ENCODE results near the gene CLTC.

Gene CLTC

DNA sequence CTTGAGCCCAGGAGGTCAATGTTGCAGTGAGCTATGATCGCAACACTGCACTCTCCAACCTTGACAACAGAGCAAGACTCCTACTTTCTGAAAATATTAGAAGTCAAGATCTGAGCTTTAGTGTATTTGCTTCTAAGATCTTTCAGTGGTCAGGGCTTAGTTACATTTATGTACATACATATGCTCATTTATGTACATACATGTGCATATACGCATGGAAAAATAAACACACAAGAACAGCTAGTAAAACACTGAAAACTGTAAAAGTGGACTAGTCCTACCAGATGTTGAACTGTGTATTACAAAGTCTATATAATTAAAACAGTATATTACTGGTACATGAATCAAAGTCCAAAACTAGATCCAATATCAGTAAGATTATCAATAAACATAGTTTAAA lies 59.2 kb downstream of the CLTC start:
- in situ Hi-C loops (cut with MboI; ENCODE audit: low sequenced_read_pairs), result no loop called here

DNA sequence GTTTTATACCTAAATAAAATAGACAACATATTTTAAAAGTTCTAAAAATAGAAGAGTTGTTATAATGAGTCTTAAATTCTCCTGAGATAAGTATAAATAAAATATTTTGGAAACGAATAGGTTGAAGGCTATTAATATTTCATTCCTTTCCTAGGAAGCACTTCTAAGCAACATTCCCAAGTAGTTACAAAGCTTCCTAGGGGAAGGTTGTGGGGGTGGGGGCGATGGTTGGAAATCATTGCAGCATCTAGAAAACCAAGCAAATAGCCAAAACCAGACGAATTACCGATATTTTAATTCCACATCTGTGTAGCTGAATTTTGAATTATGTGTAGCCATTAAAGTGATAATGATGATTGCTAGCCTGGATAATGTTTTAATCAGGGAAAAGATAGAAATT lies 60.6 kb downstream of the CLTC start:
- in situ Hi-C loops (cut with MboI; ENCODE audit: low sequenced_read_pairs), result no loop called here

DNA sequence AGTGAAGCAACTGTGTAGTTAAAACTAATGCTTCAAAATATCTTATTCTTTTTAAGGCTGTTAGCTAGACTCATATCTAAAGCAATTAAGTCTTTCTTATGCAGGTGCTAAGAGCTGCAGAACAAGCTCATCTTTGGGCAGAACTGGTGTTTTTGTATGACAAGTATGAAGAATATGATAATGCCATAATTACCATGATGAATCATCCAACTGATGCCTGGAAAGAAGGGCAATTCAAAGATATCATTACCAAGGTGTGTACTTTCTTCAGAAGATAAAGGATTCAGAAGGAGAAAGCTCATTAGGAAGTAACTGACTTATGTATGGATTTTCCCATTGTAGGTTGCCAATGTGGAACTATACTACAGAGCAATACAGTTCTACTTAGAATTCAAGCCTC lies 63.6 kb downstream of the CLTC start:
- in situ Hi-C loops (cut with MboI; ENCODE audit: low sequenced_read_pairs), result no loop called here

DNA sequence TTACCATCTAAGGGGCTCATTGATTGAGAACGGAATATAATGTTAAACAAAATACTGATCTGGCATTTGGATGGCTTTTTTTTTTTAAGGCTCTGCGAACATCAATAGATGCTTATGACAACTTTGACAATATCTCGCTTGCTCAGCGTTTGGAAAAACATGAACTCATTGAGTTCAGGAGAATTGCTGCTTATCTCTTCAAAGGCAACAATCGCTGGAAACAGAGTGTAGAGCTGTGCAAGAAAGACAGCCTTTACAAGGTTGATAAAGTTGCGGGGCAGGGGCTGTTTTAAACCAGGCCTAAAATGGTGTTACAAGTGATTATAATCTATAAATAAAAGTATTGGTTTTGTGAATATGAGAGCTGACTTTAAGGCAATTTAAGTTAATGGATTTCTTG lies 65.3 kb downstream of the CLTC start:
- in situ Hi-C loops (cut with MboI; ENCODE audit: low sequenced_read_pairs), result no loop called here

DNA sequence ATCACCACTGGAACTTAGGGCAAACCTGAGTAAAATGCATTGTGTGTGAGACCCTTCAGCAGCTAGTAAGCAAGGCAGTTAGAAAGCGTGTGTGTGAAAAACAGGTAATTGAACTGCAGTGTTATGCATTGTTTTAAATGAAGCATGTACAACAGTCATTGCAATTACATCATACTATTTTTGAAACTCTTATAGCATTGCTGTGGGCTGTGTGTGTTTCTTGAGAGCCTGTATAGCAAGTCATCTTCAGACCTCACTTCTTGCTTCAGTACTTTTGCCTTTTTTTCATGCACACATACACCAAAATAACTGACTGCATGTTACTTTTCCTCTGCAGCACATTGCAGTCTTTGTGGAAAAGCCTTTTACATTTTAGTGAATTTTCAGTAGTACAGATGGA lies 68.3 kb downstream of the CLTC start:
- in situ Hi-C loops (cut with MboI; ENCODE audit: low sequenced_read_pairs), result no loop called here

DNA sequence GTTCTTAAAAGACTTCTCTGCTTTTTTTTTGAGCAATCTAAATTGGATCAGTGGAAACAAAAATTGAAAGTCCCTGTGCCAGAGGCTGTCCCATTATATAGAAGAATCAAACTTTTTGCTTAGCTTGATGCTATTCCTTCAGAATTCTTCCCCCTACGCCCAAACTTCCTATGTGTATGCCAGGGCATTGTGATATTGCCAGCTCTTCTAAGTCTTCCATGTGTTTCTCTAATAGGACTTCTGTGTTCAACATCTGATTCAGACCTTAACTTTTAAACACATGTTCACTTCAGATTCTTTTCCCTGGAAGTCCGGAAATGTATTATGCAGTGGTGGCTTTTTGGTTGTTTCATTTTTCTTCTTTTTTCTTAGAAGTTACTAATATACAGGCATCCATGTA lies 68.8 kb downstream of the CLTC start:
- in situ Hi-C loops (cut with MboI; ENCODE audit: low sequenced_read_pairs), result no loop called here

DNA sequence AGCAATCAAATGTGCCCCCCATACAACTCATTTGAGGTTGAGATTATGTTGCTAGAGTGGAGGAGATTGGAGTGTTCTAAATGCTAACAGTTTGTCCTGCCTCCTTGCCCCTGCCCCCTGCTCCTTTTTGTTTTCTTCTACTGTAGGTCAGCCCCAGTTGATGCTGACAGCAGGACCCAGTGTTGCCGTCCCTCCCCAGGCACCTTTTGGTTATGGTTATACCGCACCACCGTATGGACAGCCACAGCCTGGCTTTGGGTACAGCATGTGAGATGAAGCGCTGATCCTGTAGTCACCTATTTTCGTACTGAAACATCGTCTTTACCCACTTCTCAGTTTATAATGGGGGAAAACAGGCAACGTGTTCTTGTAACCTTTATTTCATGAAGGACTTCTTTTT lies 73.9 kb downstream of the CLTC start:
- in situ Hi-C loops (cut with MboI; ENCODE audit: low sequenced_read_pairs), result no loop called here

DNA sequence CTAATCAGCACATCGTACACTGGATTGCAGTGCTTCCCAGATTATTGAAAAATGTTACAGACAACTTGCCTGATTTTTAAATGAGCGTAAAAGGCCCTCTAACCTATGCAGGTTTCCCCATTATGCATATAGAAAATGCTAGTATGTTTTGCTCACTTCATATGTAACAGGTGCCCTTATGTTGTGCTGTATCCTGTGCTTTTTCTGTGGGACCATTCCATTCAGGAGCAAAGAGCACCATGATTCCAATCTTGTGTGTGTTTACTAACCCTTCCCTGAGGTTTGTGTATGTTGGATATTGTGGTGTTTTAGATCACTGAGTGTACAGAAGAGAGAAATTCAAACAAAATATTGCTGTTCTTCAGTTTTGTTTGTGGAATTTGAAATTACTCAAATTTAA lies 74.6 kb downstream of the CLTC start:
- in situ Hi-C loops (cut with MboI; ENCODE audit: low sequenced_read_pairs), result no loop called here

DNA sequence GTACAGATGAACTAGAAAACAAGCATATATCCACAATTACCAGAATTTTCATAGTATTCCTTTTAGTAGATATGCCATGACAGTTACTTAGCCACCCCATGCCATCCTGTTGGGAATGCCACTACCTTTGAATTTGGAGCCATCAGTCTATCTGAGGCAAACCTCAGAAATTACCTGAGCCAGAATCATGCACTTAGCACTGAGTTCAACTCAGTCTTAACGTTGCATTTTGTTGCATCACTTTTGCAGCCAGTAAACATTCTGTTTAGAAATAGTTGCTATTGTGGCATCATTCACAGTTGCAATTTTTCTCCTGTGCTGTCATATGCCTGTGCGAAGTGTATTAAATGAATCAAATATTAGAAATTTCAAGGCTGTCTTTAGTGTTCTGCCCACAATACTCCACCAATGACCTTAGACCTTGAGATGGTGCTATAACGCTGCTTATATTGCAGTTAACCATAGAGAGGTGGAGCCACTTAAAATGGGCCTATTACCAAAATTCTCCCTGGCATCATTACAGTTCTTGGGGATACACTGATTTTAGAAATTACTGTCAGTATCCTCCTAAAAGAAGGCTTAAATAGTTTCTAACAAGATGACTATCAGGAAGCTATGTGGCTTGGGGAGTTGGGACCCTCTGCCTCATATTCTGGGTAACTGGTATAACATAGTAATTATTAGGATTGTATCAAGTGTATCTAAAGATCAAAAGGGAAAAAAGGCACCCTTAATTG lies 76.4 kb downstream of the CLTC start:
- in situ Hi-C loops (cut with MboI; ENCODE audit: low sequenced_read_pairs), result no loop called here

DNA sequence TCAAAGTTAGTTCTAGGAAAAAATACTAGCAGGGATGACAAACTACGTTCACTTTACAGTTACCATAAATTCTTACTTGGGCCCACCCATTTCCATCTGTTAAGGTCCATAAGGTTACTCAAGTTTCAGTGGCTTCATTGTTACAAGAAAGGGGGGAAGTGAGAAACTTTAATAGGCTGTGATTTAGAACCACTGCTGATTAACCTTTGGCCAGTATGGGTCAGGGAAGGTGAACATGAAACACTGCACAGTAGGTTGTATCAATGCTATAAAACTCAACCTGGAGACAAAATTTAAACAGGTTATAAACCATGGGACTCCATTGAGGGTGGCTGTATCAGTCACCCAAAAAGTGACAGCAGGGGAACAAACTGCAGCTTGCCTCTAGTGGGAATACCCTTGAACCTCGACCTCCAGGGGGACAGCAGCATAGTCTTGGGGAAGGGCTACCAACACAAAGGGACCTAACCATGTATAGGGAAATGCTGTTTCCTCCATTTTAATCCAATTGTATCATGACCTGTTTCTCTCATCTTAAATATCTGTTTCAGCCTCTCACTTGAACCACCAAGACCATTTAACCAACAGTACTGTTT lies 77.1 kb downstream of the CLTC start:
- in situ Hi-C loops (cut with MboI; ENCODE audit: low sequenced_read_pairs), result no loop called here

DNA sequence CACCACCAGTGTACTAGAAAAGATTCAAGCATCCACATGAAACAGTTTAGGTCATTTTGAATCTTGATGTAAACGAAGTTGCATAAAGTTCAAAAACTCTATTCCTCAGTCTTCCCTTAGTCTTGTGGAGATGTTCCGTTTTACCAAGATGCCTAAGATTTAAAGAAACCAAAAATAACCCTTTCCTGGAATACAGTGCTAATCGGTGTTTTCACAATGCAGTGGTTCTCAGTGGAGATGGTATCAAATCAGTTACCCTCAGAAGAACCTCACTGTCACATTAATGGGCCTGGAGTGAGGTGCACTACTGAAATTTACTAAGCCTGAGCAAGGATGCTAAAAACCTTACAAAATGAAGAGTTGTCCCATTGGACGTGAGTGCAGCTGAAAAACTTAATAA lies 78.4 kb downstream of the CLTC start:
- in situ Hi-C loops (cut with MboI; ENCODE audit: low sequenced_read_pairs), result no loop called here

DNA sequence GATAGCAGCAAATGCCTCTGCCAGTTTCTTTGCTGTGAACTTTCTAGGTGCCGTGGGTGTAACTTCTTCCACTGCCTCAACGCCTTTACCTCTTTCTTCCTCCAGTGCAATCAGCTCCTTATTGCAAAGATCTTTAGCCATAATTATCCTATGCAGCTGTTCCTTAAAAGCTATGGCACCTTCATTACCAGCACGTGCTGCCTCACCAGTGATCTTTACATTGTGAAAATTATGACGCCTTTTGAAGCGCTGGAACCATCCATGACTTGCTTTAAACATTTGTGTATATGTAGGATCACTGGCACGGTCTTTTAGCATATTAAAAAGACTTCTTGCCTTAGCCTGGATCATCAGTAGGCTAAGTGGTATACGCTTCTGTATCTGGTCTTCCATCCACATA lies 79.5 kb downstream of the CLTC start:
- in situ Hi-C loops (cut with MboI; ENCODE audit: low sequenced_read_pairs), result no loop called here

DNA sequence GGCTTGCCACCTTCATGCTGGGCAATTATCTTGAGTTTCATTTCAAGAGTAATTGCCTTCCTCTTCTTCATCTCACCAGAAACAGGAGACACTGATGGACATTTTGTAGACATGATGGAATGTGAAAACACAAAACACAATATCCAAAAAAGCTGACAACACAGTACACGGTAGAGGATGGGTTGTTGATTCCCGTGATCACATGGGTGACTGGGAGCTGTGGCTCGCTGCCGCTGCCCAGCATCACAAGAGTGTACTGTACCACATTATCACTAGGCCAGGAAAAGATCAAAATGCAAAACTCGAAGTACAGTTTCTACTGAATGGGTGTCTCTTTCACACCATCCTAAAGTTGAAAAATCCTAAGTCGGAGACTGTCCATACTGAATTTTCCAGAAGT lies 80.1 kb downstream of the CLTC start:
- in situ Hi-C loops (cut with MboI; ENCODE audit: low sequenced_read_pairs), result no loop called here

DNA sequence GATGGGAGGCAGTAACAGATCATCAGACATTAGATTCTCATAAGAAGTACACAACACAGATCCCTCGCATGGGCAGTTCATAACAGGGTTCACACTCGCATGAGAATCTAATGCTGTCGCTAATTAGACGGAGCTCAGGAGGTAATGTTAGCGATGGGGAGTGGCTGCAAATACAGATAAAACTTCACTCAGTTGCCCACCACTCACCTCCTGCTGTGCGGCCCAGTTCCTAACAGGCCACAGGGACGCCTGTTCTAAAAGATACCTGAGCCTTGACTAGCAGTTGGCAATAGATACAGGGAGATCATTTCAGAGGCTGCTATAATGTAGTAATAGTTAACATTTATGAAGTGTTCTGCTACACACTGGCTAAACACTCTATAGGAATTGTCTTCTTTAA lies 82.6 kb downstream of the CLTC start:
- in situ Hi-C loops (cut with MboI; ENCODE audit: low sequenced_read_pairs), result no loop called here

DNA sequence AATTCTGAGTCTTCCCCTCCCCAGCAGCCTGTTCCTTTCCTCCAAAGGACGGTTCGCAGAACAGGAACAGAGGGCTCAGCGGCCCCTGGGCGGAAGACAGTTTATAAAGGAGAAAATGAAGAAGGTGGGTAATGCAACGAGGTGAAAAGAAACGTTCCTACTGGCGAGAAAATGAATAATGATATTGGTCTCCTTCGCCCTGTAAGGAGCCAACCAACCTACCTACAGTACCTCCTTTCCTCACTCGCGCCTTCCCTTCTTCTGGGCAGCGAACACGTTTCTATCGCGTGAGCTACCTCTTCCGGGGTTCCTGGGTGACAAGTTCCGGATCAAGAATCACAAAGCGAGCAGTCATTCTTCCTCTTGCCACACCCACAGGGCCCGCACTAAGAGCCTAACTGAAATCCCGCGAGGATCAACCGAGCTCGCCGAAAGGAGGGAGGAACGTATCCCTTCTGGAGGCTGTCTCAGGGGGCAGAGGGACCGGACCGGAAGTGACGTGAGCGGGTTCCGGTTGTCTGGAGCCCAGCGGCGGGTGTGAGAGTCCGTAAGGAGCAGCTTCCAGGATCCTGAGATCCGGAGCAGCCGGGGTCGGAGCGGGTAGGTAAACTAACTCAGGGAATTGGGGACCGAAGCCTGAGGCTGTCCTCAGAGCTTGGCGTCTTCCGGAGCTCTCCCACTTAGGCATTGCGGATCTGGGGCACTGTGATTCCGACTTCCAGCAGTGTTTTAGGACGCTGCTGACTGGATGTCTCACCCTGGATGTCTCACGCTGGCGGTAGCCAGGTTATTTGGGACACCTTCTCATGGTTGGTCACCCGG lies 87.7 kb downstream of the CLTC start, which contains the start of the genes PTRH2 and VMP1:
Gene PTRH2 (minus strand): TSS at position 282 of the 822 bp plus-strand sequence. CDS start 9,452 bp downstream, outside the sequence.
Gene VMP1 (plus strand): TSS at position 506 of the 822 bp plus-strand sequence. CDS start 23,793 bp downstream, outside the sequence.
- in situ Hi-C loops (cut with MboI; ENCODE audit: low sequenced_read_pairs), result no loop called here

DNA sequence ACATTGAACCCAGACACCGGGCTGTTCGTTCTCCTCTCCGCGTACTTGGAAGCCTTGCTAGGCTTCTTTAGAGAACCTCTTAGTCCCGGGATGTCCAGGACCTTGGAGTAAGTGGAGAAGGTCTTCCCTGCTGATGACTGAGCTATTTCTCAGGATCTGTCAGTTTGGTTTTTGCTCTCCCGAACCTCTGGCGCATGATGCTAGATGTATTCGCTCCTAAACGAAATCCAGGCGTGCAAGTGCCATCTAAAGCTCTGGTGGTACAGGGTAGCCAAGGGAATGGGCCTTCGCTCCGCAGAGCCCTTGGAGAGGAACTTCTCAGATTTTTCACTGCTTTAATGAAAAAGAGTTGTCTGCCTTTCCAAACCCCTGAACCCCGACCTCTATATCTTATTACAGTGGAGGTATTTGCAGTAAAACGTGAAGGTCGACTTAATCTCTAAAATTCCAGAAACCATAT lies 88.3 kb downstream of the CLTC start:
- in situ Hi-C loops (cut with MboI; ENCODE audit: low sequenced_read_pairs), result no loop called here

DNA sequence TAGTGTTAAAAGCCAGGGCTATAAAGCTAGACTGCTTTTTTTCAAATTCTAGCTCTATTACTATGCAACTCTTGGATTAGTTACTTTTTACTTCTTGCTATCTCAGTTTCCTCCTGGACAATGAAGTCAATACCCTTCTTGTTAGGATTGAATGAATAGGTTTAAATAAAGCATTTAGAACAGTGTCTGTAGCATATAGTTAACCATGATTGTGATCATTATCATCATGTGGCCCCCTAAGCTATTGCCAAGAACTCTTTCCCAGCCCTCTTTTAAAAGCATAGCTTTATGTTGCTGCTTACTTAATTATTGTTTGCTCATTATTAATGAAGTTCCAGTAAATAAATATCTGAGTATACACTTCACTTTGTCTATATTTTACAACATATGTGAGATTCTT lies 92.2 kb downstream of the CLTC start:
- in situ Hi-C loops (cut with MboI; ENCODE audit: low sequenced_read_pairs), result no loop called here

DNA sequence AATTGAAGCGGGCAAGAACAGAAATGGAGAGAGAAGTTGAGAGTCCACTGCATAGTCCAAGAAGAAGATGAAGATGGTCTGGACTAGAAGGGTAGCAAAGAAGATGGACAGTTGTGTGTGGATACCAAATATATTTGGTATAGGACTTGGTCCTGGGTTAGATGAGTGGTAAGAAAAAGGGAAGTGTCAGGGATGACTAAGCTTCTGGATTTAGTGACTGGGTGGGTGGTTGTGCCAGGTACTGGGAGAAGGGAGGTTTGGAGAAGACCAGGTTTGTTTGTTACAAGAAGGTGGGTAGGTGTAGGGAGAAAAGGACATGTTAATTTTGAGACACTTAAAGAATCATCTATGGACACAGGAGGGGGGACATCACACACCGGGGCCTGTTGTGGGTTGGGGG lies 93.2 kb downstream of the CLTC start:
- in situ Hi-C loops (cut with MboI; ENCODE audit: low sequenced_read_pairs), result no loop called here

DNA sequence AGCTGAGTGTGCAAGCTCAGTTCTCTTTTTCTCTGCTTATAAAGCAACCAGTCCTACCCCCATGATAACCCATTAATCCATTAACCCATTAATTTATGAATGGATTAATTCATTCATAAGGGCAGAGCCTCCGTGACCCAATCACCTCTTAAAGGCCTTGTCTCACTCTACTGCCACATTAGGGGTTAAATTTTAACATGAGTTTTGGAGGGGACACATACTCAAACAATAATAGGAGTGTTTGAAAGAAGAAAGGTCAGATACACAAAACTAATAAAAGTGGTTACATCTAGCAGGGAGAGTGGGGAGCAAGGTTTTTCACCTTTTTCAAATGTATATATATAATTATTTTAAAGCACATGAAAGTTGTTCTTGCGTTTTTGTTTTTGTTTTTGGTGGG lies 94.6 kb downstream of the CLTC start:
- in situ Hi-C loops (cut with MboI; ENCODE audit: low sequenced_read_pairs), result no loop called here

DNA sequence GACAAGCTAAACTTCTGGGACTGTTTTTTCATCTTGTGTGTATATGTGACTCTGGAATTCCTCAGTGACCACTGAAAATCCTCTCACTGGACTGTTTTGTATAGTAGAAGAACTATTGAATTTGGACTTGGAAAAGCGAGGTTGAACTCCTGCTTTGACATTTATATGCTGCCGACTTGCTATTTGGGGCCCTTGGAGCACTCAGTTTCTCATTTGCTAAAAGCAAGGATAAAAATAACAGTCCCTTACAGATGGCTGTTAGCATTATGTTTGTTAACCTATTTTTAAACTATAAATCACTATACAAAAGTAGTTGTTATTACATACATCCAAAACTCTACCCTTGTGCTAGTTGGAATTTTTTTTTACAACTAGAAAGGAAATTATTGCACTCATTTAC lies 96.7 kb downstream of the CLTC start:
- in situ Hi-C loops (cut with MboI; ENCODE audit: low sequenced_read_pairs), result no loop called here

DNA sequence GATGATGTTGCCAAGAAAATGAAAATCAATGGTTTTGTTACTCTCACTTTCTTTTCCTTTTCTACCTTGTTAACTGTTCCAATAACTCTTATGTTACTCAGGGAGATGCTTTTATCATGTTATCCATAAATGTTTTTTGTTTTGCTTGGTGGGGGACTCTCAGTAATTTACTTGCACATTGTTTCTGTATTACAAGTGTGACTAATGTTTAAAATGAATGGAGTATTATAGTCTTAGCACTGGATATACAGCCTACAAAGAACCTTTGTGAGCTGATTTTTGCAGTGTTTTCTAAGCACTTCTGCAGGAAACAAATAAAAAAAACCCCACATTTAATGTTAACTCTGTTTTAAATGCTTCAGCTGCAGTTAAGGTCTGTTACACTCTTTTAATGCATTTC lies 99.8 kb downstream of the CLTC start:
- in situ Hi-C loops (cut with MboI; ENCODE audit: low sequenced_read_pairs), result no loop called here

DNA sequence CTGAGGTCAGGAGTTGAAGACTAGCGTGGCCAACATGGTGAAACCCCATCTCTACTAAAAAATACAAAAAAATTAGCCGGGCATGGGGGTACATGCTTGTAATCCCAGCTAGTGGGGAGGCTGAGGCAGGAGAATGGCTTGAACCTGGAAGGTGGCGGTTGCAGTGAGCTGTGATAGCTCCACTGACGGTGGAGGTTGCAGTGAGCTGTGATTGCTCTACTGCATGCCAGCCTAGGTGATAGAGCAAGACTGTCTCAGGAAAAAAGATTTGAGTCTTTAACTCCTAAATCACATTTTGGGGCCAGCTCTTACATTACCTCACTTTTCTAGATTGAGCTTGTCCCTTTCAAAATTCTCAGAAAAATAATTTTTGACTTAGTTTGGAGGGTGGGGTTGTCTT lies 102.9 kb downstream of the CLTC start:
- in situ Hi-C loops (cut with MboI; ENCODE audit: low sequenced_read_pairs), result no loop called here

Measured in HL-60/S4 (cell line).